Calu3 (cell line): Measurements from ENCODE around the gene COX20. TPM values are rescaled to one million over a fixed set of nuclear protein-coding genes. Genes with fewer than 3 reads are reported as not detected.

Experiments
- BruUV-seq: library from RNA; stranded (reverse); fragments of 400-500 nt; replicated peaks from 2 replicates; lab custom pipeline; 2021; lab: Mats Ljungman, UMichigan
- CTCF ChIA-PET: fragments of 300-600 bp; sonication (Branson Sonifier 250); formaldehyde crosslinking; loops from one replicate; lab custom pipeline; 2022; ENCODE audit warnings: antibody characterized with exemption; lab: Charles Lee
- DNase-seq: peaks from one replicate; pipeline ENCODE4 v3.0.0; 2022
- H3K27ac Mint-ChIP-seq: one replicate; pipeline ENCODE4 v1.8.0; 2022; ENCODE audit warnings: mixed read lengths; ENCODE audit not compliant: unreplicated experiment
- H3K27me3 Mint-ChIP-seq: one replicate; pipeline ENCODE4 v1.8.0; 2022; ENCODE audit warnings: mixed read lengths; ENCODE audit not compliant: unreplicated experiment
- H3K36me3 Mint-ChIP-seq: one replicate; pipeline ENCODE4 v1.8.0; 2022; ENCODE audit warnings: mild to moderate bottlenecking, moderate library complexity, mixed read lengths; ENCODE audit not compliant: insufficient read depth, unreplicated experiment
- H3K4me1 Mint-ChIP-seq: one replicate; pipeline ENCODE4 v1.8.0; 2022; ENCODE audit warnings: mild to moderate bottlenecking, low read depth, mixed read lengths; ENCODE audit not compliant: unreplicated experiment
- H3K4me3 Mint-ChIP-seq: one replicate; pipeline ENCODE4 v1.8.0; 2022; ENCODE audit warnings: mild to moderate bottlenecking, low read depth, moderate library complexity, mixed read lengths; ENCODE audit not compliant: unreplicated experiment
- H3K9me3 Mint-ChIP-seq: one replicate; pipeline ENCODE4 v1.8.0; 2022; ENCODE audit warnings: low read depth, mixed read lengths; ENCODE audit not compliant: unreplicated experiment
- CTCF ChIP-seq: fragments of 200-600 bp; IDR thresholded peaks from one replicate; pipeline ENCODE4 v1.8.0; 2022; ENCODE audit warnings: antibody characterized with exemption; ENCODE audit not compliant: unreplicated experiment
- intact Hi-C: fragments of 100-400 bp; cut with micrococcal nuclease; formaldehyde crosslinking; loops from one replicate; pipeline ENCODE4 v1.10.0; 2022; ENCODE audit not compliant: unreplicated experiment
- total RNA-seq: library from RNA; stranded (reverse); gene quantifications from 2 replicates; pipeline ENCODE4 v1.2.3, GENCODE V29; 2022

The COX20 gene
- total RNA-seq, 1 experiment from 2014 or later: 32.8 TPM

- no peak for DNase-seq
- H3K27me3 Mint-ChIP-seq: no peaks in the 10 kb centered on the region
These were observed 43.2 kb downstream of the COX20 start for GRCh38 chr1:244878681-244879080.

GRCh38 chr1:244881552-244882280 is 46.3 kb downstream of the COX20 start:
- Mint-ChIP-seq H3K9me3 (no peaks in the 10 kb centered on the region), H3K4me1 (peaks cover 5% of the 10 kb centered on the region), H3K27me3 (no peaks in the 10 kb centered on the region), H3K27ac (no peak overlapping the region), H3K36me3 (no peaks in the 10 kb centered on the region), H3K4me3 (no peak overlapping the region)
- DNase-seq: no peak
- no peak for TF ChIP-seq CTCF
- intact Hi-C loops: no loop called here
- CTCF ChIA-PET: no interaction called here
- no TSS peak for BruUV-seq

More at GRCh38 chr1:244878681-244879080, 43.2 kb downstream of the COX20 start:
- Mint-ChIP-seq H3K4me3 (no peak overlapping the region), H3K36me3 (no peaks in the 10 kb centered on the region), H3K4me1 (peaks cover 12% of the 10 kb centered on the region), H3K27ac (no peak overlapping the region), H3K9me3 (no peaks in the 10 kb centered on the region)
- intact Hi-C loops: no loop called here
- no TSS peak for BruUV-seq
- CTCF ChIA-PET: interaction anchor here (0.6 kb wide), 1 partner anchor 538 kb away, joined by 3 read pairs; no protein-coding TSS in a partner anchor
- no peak for TF ChIP-seq CTCF

- no peak for TF ChIP-seq CTCF
- Mint-ChIP-seq H3K4me1 (peaks cover 14% of the 10 kb centered on the region), H3K27me3 (no peaks in the 10 kb centered on the region), H3K4me3 (no peak overlapping the region), H3K27ac (no peak overlapping the region), H3K9me3 (peaks cover 2% of the 10 kb centered on the region), H3K36me3 (peaks cover 5% of the 10 kb centered on the region)
- CTCF ChIA-PET: interaction anchor here (0.5 to 0.7 kb wide), 3 partner anchors 58 to 84 kb away, joined by 4 to 9 read pairs (median 7); a partner anchor contains a TSS
- intact Hi-C loops: no loop called here
- DNase-seq: peak; percentile 39
- no TSS peak for BruUV-seq
These were observed 51.8 kb downstream of the COX20 start for GRCh38 chr1:244887281-244887680.

GRCh38 chr1:244893836-244894235 is 58.4 kb downstream of the COX20 start:
- H3K4me1 Mint-ChIP-seq: peaks cover 10% of the 10 kb centered on the region
- H3K9me3 Mint-ChIP-seq: no peaks in the 10 kb centered on the region
- no TSS peak for BruUV-seq
- DNase-seq: no peak
- peaks cover 10% of the 10 kb centered on the region for H3K36me3 Mint-ChIP-seq
- H3K27me3 Mint-ChIP-seq: no peaks in the 10 kb centered on the region
- no peak overlapping the region for H3K4me3 Mint-ChIP-seq
- CTCF ChIA-PET: interaction anchor here (0.9 kb wide), 1 partner anchor 15 kb away, joined by 3 read pairs; no protein-coding TSS in a partner anchor
- TF ChIP-seq CTCF: no peak
- H3K27ac Mint-ChIP-seq: no peak overlapping the region
- intact Hi-C loops: no loop called here

Other genes starting within 250 kb of the COX20 start
- 29.8 and 39.1 TPM in 2 replicates for gene DESI2, start 182.5 kb upstream of the COX20 start, total RNA-seq
- 418 and 453 TPM in 2 replicates for gene HNRNPU, start 28.9 kb downstream of the COX20 start, total RNA-seq